GM12878 (cell line): Measurements from ENCODE around the gene CNGB1.

Experiments
- CREB1 ChIP-seq: IDR thresholded peaks from 2 replicates; pipeline ENCODE4 v1.6.1; 2012; ENCODE audit warnings: low read depth, mild to moderate bottlenecking, inconsistent platforms
- CTCF ChIP-seq, 3 experiments: IDR thresholded peaks in 2 of 3; conservative IDR thresholded peaks in 1 of 3; 2 replicates each; pipeline ENCODE4 v1.5.1; 2011; ENCODE audit warnings: low read depth in 3 of 3, low read length in 3 of 3, mild to moderate bottlenecking in 3 of 3, control low read depth in 2 of 3, moderate library complexity in 2 of 3, inconsistent platforms in 1 of 3, mixed read lengths in 1 of 3; ENCODE audit not compliant: control insufficient read depth in 2 of 3, insufficient read depth in 1 of 3; ENCODE audit errors: extremely low read depth in 1 of 3
- EZH2 ChIP-seq: IDR thresholded peaks from 2 replicates; pipeline ENCODE4 v1.6.1; 2012; ENCODE audit warnings: low read depth, mild to moderate bottlenecking, control low read depth, inconsistent platforms, low read length, borderline replicate concordance; ENCODE audit not compliant: control insufficient read depth
- MAX ChIP-seq: IDR thresholded peaks from 2 replicates; pipeline ENCODE4 v1.6.1; 2012; ENCODE audit warnings: low read depth, low read length, improper control_type of control experiment
- NBN ChIP-seq: fragments of 450-650 bp; IDR thresholded peaks from 2 replicates; pipeline ENCODE4 v1.6.1; 2016
- NFYA ChIP-seq: IDR thresholded peaks from 2 replicates; pipeline ENCODE4 v1.6.1; 2011; ENCODE audit warnings: low read depth, mild to moderate bottlenecking, low read length, improper control_type of control experiment, borderline replicate concordance
- NR2C1 ChIP-seq: fragments of 450-650 bp; IDR thresholded peaks from 2 replicates; pipeline ENCODE4 v1.6.1; 2017; ENCODE audit warnings: antibody characterized with exemption, mild to moderate bottlenecking, moderate library complexity
- NRF1 ChIP-seq: conservative IDR thresholded peaks from 2 replicates; pipeline ENCODE4 v1.6.1; 2011; ENCODE audit warnings: mild to moderate bottlenecking, low read depth, low read length, improper control_type of control experiment
- POLR2A ChIP-seq: IDR thresholded peaks from 2 replicates; pipeline ENCODE4 v1.6.1; 2011; ENCODE audit warnings: low read depth, mild to moderate bottlenecking, low read length
- POLR2AphosphoS5 ChIP-seq: IDR thresholded peaks from 2 replicates; pipeline ENCODE4 v1.6.1; 2011; ENCODE audit warnings: mild to moderate bottlenecking, low read length, inconsistent platforms
- RAD21 ChIP-seq: IDR thresholded peaks from 2 replicates; pipeline ENCODE4 v1.6.1; 2011; ENCODE audit warnings: mild to moderate bottlenecking, low read depth, low read length, moderate library complexity; ENCODE audit not compliant: insufficient read depth
- RCOR1 ChIP-seq: conservative IDR thresholded peaks from 2 replicates; pipeline ENCODE4 v1.6.1; 2012; ENCODE audit warnings: low read depth, low read length, improper control_type of control experiment
- RFX5 ChIP-seq: IDR thresholded peaks from 2 replicates; pipeline ENCODE4 v1.6.1; 2011; ENCODE audit warnings: low read depth, low read length, improper control_type of control experiment
- ZNF24 ChIP-seq: fragments of 450-650 bp; IDR thresholded peaks from 2 replicates; pipeline ENCODE4 v1.6.1; 2017; ENCODE audit warnings: antibody characterized with exemption, mild to moderate bottlenecking

- no peak for TF ChIP-seq NBN
- no peak for TF ChIP-seq EZH2
- no peak for TF ChIP-seq CTCF (IDR thresholded peaks at IDR 0.05 in 2 of 3, conservative IDR thresholded peaks at IDR 0.05 in 1 of 3; ENCODE audit: control insufficient read depth in 2 of 3, extremely low read depth in 1 of 3, insufficient read depth in 1 of 3, low read depth in 3 of 3, low read length in 3 of 3)
- no peak for TF ChIP-seq CREB1
- no peak for TF ChIP-seq MAX
- no peak for TF ChIP-seq RFX5
- TF ChIP-seq RCOR1, result no peak
- no peak for TF ChIP-seq NR2C1
- no peak for TF ChIP-seq POLR2AphosphoS5
- TF ChIP-seq RAD21, result no peak
- no peak for TF ChIP-seq POLR2A
- no peak for TF ChIP-seq NRF1
- TF ChIP-seq ZNF24, result no peak
- no peak for TF ChIP-seq NFYA
Observed at GRCh38 chr16:57904101-57904500, 66.8 kb downstream of the CNGB1 start.
